SIG-M5 (cell line): Measurements from ENCODE around the gene RNASE13.
"Not testable (repeated sequence)": the region's sequence is repeated elsewhere in the genome, so short reads cannot be mapped to it uniquely, and the experiment has no call there.

ENCODE experiments used
- DNase-seq: peaks from one replicate; lab custom pipeline; 2025; lab: John Stamatoyannopoulos, UW

Gene RNASE13

DNA sequence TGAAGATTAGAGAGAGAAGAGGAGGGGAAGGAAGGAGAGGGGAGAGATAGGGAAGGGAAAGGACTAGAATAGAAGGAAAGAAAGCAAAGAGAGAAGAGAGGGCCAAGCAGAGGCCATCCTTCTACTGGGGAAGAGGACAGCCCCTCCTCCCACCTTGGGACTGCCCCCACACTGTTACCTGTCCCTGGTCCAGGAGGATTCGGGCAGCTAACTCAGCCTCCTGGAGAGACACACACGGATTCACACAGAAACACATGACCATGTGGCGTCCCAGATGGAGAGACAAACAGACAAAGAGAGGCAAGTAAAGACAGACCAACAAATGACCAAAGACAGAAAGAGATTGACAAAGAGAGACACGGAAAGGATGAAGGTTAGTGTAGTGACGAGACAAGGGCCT lies 11.9 kb downstream of the RNASE13 start:
- no peak for DNase-seq

DNA sequence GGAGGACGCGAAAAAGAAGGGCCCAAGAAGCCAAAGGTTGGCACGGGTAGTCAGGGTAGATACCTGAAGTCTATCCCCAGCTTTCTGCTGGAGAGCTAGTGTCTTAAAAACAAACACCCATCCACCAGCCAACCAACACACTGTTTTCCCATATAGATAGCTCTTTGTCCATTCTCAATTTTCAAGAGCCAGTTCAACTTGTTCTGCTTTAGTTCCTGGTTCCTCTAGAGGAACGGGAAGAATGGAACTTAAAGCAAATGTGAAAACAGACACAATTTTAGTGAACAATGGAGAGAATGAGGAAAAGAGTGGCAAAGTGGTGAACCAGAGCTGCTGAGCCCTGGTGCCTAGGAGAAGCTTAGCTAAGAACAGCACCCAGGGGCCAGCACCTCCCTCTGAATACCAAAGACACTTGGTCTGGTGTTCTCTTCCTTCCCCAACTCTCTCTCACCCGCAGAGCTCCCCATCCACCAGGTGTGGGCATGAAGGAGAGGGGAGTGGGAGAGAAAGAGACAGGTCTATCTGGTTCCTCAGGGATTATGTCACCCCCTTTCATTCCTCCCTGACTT lies 13.5 kb downstream of the RNASE13 start:
- DNase-seq = no peak

GRCh38 chr14:21019366-21019765 lies 15.2 kb downstream of the RNASE13 start:
- no peak for DNase-seq

GRCh38 chr14:21018781-21019180 lies 15.8 kb downstream of the RNASE13 start:
- DNase-seq = no peak

GRCh38 chr14:21018286-21018685 lies 16.3 kb downstream of the RNASE13 start:
- DNase-seq = no peak

- DNase-seq = no peak
Measured at GRCh38 chr14:21017528-21018245, 16.9 kb downstream of the RNASE13 start.

DNA sequence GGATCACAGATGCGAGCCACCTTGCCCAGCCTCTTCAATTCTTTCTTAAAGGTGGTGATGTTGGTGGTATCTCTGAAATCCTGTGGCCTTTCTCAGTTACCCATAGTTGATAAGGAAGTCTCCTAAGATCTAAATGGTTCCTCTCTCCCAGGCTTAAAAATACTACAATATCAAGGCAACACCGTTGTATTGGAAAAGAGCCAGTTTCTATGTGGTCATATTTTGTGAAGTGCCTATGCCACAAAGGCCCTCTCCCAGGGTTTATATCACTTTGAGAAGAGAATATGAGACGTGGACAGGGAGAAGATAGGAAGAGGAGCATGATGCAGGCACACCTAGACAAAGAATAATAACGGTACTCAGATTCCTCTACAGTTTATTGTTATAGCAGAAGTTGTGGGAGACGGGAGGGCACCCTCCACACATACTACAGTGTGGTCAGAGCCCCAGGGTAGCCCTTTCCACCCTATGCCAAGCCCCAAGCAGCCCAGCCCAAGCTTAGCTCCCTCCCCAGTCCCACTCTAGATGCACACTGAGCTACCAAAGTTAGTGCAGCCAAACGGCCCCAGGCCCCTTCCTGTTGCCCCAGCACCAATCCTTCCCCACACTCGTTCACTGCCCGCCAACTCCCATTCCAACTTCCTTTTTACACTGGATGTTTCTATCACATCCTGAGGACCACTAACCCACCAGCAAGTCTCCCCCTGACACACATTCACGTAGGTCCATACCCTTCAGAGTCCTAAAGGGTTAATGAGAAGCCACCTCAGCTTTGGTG lies 18.0 kb downstream of the RNASE13 start:
- DNase-seq = no peak

GRCh38 chr14:21015312-21015711 lies 19.3 kb downstream of the RNASE13 start:
- DNase-seq = no peak

DNA sequence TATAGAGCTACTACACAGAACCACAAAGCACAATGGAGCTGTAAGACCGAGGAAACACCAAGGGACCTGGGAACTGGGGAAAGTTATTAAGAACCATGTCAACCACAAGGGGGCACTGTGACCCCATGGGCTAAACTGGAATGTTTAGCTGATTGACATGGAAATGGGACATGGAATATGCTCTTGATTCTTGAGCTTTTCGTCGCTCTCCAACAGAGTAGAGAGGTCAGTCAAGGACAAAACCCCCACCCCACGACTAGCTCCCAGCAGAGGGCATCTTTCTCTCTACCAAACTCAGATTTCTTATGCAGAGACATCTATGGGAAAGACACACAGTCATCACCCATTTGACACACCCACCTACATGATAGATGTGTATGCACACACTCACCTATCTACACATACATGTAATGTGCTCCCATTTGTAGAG lies 19.8 kb downstream of the RNASE13 start:
- peak; percentile 16 for DNase-seq

- no peak for DNase-seq
Measured at GRCh38 chr14:21011136-21011535, 23.5 kb downstream of the RNASE13 start.

DNA sequence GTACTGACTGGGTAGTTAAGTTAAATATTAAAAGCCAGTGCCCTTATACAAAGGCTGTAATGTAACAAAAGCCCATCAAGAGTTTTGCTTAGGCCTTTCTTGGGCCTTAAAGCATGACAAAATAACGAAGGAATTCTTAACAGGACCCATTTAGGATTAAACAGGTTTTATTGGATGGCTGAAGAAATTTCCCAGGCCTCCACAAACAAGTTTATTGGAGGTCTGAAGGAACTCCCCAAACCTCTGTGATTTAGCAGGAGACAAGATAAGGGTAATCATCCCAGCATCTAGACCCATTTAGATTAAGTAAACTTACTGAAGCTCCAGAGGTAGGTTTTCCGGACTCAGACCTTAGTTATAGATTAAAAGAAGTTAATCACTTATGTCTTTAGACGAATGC lies 24.9 kb downstream of the RNASE13 start:
- DNase-seq = not testable (repeated sequence)

GRCh38 chr14:21003788-21004346 lies 30.7 kb downstream of the RNASE13 start:
- no peak for DNase-seq

DNA sequence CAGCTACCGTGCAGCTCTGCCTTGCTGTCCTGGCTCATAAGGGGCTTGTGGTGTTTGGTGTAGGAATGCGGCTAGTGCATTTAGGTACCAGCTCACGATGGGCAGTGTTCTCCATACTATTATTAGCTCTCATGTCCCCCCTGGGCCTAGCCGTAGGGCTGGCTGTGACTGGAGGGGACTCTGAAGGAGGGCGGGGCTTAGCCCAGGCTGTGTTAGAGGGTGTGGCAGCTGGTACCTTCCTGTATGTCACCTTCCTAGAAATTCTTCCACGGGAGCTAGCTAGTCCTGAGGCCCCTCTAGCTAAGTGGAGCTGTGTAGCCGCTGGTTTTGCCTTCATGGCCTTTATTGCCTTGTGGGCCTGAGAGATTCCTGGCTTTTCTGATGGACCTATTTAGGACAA lies 33.4 kb downstream of the RNASE13 start:
- DNase-seq = no peak

DNA sequence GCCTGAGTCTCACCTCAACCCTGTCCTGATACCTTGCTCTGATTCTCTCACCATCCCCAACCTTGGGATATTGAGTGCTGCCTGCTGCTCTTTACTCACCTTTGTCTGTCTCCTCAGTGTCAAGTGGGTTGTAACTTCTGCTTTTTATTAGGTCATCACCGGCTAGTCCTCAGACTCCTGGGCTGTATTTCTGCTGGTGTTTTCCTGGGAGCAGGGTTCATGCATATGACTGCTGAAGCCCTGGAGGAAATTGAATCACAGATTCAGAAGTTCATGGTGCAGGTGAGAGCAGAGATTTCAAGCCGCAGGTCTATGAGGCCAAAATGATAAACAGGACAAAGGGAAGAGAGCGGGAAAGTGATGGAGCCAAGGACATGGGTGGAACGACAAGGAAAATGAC lies 35.0 kb downstream of the RNASE13 start:
- DNase-seq = no peak

DNA sequence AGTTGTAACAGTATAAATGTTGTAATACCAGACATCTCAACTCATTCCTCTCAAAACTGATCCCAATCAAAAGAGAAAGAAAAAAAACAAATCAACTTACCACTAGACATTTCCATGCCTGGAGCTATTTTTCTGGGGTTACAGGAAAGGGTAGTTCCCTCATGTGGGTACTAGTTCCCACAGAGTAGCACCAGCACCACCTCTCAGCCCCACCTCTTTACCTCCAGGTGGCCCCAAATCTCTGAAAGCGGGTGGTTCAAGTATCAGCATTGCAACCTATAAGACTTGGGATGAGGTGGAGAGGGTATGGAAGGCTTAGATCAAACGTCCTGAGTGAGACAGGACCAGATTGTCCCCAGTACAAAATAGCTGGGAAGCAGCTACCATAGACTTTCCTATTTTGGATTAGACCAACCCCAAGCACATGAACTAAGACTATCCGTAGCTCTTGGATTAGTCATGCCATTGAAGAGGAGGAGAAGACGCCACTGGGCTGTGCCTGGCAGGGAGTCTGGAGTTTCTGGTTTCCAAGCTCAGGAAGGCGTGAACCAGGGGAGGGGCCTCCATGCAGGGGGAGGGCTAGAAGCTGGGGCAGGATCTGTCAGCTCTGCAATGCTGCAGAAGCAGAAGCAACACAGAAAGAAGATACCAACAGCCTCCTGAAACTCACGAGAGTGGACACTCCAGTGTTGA lies 35.8 kb downstream of the RNASE13 start, which contains the start of gene SLC39A2:
SLC39A2 (plus strand) TSS at position 620 of the 693 bp plus-strand sequence. CDS start 154 bp downstream, outside the sequence.
- no peak for DNase-seq

DNA sequence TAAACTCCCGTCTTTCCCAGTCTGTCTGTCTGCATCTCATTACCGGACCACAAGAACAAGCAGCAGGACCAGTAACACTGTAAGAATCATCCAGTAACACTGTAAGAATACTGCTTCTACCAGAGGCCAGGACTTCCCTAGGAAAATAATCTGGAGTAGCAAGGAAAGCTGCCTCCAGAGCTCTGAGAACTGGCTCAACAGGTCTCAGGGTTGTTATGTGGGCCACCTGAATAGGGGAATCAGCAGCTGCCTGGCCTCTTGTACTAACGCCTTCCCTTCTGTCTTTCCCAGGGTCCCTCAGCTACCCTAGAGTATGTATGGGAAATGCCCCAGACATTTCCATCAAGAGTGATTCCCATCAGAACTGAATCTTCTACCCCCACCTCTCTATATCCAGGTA lies 36.5 kb downstream of the RNASE13 start:
- no peak for DNase-seq

DNA sequence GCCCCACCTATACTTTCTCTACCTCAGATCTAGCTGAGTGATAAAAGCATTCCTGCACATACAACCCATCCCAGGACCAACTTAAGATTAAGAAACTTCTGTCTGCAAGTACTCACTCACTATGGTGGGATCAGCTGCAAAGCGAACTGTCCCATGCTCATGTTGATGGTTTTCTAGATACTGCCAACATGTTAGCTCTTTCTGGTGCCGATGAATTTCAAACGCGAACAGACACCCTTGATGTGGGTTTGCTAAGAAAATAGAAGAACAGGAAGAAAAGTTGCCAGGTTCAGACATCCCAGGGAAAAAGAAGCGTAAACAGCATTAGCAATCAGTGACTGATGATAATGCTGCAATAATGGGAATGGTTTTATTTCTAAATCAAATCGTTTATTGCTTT lies 37.0 kb downstream of the RNASE13 start:
- DNase-seq = no peak

DNA sequence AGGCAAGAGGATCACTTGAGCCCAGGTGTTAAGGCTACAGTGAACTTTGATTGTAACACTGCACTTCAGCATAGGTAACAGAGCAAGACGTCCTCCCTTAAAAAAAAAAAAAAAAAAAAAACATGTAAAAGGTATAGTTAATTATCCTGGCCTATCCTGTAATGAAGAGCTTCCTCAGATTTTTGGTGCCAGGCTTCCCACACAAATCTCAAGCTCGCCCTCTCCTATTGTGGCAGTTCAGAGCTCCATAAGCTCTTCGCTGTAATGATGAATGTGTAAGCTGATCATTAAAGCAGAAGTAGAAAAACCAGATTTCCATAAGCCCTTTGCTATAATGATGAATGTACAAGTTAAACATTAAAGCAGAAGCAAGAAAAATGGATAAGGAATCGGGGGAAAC lies 37.5 kb downstream of the RNASE13 start:
- DNase-seq = no peak

- DNase-seq = no peak
Measured at GRCh38 chr14:20996521-20996920, 38.1 kb downstream of the RNASE13 start.

DNA sequence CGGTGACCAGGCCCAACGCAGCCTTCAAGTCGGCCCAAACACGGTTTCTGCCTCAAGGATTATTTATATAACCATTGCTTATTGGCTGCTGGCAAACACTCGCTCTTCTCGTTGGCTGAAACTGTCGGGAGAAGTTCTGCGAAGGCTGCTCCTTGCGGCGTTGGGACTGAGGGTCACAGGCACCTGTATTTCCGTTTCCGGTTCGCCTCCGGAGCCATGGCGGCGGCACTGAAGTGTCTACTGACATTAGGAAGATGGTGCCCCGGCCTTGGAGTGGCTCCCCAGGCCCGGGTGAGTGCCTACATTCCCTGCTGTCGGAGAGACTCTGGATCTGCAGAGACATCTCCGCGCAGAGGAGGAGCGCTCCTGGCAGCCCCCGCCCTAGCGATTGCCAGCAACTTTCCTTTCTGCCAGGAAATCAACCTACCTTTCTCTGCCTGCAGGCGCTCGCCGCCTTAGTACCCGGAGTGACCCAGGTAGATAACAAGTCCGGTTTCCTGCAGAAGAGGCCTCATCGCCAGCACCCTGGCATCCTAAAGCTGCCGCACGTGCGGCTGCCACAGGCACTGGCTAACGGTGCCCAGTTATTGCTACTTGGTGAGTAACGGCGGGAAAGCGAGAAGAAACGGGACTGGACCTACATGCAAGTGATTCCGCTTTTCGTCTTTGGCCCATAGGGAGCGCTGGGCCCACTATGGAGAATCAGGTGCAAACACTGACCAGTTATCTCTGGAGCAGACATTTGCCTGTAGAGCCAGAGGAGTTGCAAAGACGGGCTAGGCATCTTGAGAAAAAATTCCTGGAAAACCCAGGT lies 44.6 kb downstream of the RNASE13 start, which contains the start of gene METTL17:
METTL17 (plus strand) TSS at position 194 of the 814 bp plus-strand sequence; CDS start at position 217, 23 bp downstream.
- peak; percentile 85 for DNase-seq

DNA sequence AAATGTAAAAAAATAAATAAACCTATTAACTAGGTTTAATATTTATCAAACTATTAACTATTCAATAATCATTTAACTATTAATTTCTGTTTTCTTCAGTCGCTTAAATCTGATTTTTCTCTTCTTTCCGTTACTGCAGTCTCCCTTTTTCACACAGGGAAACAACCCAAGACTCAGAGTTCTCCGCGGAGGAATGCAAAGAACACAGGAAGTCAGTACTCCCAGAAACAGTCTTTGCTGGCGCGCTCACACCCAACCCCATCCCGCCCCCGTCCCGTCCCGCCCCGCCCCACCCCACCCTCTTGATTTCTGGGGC lies 45.2 kb downstream of the RNASE13 start:
- DNase-seq = no peak
